NCI-H1694 (cell line): Measurements from ENCODE around the gene PKM.

Source experiments
- DNase-seq: peaks from one replicate; lab custom pipeline; 2025; lab: John Stamatoyannopoulos, UW

Gene PKM

GRCh38 chr15:72235298-72235697 lies 4.3 kb upstream of the PKM start:
- no peak for DNase-seq

- DNase-seq: no peak
Measured at GRCh38 chr15:72233769-72234168, 2.8 kb upstream of the PKM start.

- peak; percentile 50 for DNase-seq
Measured at GRCh38 chr15:72231833-72232478, 966 bp upstream of the PKM start.

- DNase-seq: peak; percentile 52
Measured at GRCh38 chr15:72230197-72231065, 559 bp downstream of the PKM start.

- no peak for DNase-seq
Measured at GRCh38 chr15:72229947-72230196, 1.1 kb downstream of the PKM start.

GRCh38 chr15:72229076-72229946 lies 1.7 kb downstream of the PKM start:
- DNase-seq: no peak

GRCh38 chr15:72227720-72228119 lies 3.3 kb downstream of the PKM start:
- DNase-seq: no peak

GRCh38 chr15:72227192-72227586 lies 3.8 kb downstream of the PKM start:
- DNase-seq: no peak

- no peak for DNase-seq
Measured at GRCh38 chr15:72223278-72223677, 7.7 kb downstream of the PKM start.

- DNase-seq: no peak
Measured at GRCh38 chr15:72222393-72222792, 8.6 kb downstream of the PKM start.

GRCh38 chr15:72220687-72221086 lies 10.3 kb downstream of the PKM start:
- no peak for DNase-seq

GRCh38 chr15:72217216-72217615 lies 13.8 kb downstream of the PKM start:
- no peak for DNase-seq

- DNase-seq: no peak
Measured at GRCh38 chr15:72216079-72216478, 14.9 kb downstream of the PKM start.

- DNase-seq: no peak
Measured at GRCh38 chr15:72207558-72208085, 23.4 kb downstream of the PKM start.

GRCh38 chr15:72206677-72207000 lies 24.4 kb downstream of the PKM start:
- DNase-seq: no peak

- no peak for DNase-seq
Measured at GRCh38 chr15:72205896-72206676, 24.9 kb downstream of the PKM start.

GRCh38 chr15:72205273-72205672 lies 25.7 kb downstream of the PKM start:
- no peak for DNase-seq

- peak; percentile 96 for DNase-seq
Measured at GRCh38 chr15:72203507-72203837, 27.5 kb downstream of the PKM start.

GRCh38 chr15:72202801-72203506 lies 28.0 kb downstream of the PKM start:
- peak; percentile 51 for DNase-seq

- DNase-seq: no peak
Measured at GRCh38 chr15:72202302-72202701, 28.7 kb downstream of the PKM start.

GRCh38 chr15:72201391-72201921 lies 29.5 kb downstream of the PKM start:
- DNase-seq: no peak
